A549 (cell line): ENCODE results near the gene ARFGEF2. TPM values are rescaled to one million over a fixed set of nuclear protein-coding genes. Genes with fewer than 3 reads are reported as not detected.

Experiments
- ATAC-seq, 2 experiments: fragments of 200-7000 bp in 1 of 2; fragments of >200 bp in 1 of 2; cut with Nextera tagmentation in 1 of 2; cut with Tn5 transposase in 1 of 2; 3 replicates each; pipeline versions ENCODE4 v1.8.0 to v1.9.1; 2018 to 2020; ENCODE audit warnings: mild to moderate bottlenecking in 1 of 2, moderate library complexity in 1 of 2
- CTCF ChIA-PET: fragments of 300-600 bp; sonication (Branson Sonifier 250); formaldehyde crosslinking; extraction: SDS; loops from one replicate; lab custom pipeline; 2021; ENCODE audit warnings: antibody characterized with exemption, inconsistent platforms; lab: Yijun Ruan, JAX
- POLR2A ChIA-PET: fragments of 350-600 bp; formaldehyde crosslinking; extraction: SDS; loops from one replicate; lab custom pipeline; 2021; ENCODE audit warnings: antibody characterized with exemption, inconsistent platforms; lab: Yijun Ruan, JAX
- DNase-seq, 2 experiments: peaks; one replicate each; pipeline versions ENCODE4 v3.0.0 to v3.0.0-alpha.2; 2011 to 2016; ENCODE audit warnings: low read depth in 1 of 2, low spot score in 1 of 2
- FAIRE-seq: peaks from 2 replicates; lab custom pipeline; 2011; peaks lifted over from hg19 to GRCh38; lab: Jason Lieb, UNC
- H3K27ac ChIP-seq, 2 experiments: fragments of >200 bp; sonication (Bioruptor Twin); formaldehyde crosslinking; 3 replicates each; pipeline ENCODE4 v1.5.1; 2016 to 2017
- H3K4me1 ChIP-seq: fragments of >200 bp; sonication (Bioruptor Twin); formaldehyde crosslinking; 3 replicates; pipeline ENCODE4 v1.6.1; 2016
- H3K4me2 ChIP-seq: fragments of >200 bp; sonication (Bioruptor Twin); formaldehyde crosslinking; 3 replicates; pipeline ENCODE4 v1.6.1; 2016
- H3K4me3 ChIP-seq: fragments of >200 bp; sonication (Bioruptor Twin); formaldehyde crosslinking; 3 replicates; pipeline ENCODE4 v1.5.1; 2016
- H3K9me3 ChIP-seq: fragments of >200 bp; sonication (Bioruptor Twin); formaldehyde crosslinking; 3 replicates; pipeline ENCODE4 v1.6.1; 2016
- BCL3 ChIP-seq: fragments of >200 bp; sonication (Bioruptor Twin); formaldehyde crosslinking; IDR thresholded peaks from 3 replicates; pipeline ENCODE4 v1.6.1; 2016
- CBX8 ChIP-seq: fragments of 200-600 bp; sonication (generic); IDR thresholded peaks from 2 replicates; pipeline ENCODE4 v1.6.1; 2016
- CEBPB ChIP-seq, 2 experiments: fragments of >200 bp in 1 of 2; sonication (Bioruptor Twin) in 1 of 2; formaldehyde crosslinking in 1 of 2; IDR thresholded peaks; 2 replicates each; pipeline ENCODE4 v1.6.1; 2012 to 2016
- EP300 ChIP-seq, 2 experiments: fragments of >200 bp; sonication (Bioruptor Twin); formaldehyde crosslinking; IDR thresholded peaks; 2 replicates in 1 of 2; 3 replicates in 1 of 2; pipeline ENCODE4 v1.6.1; 2016 to 2017
- ESRRA ChIP-seq: fragments of 150-350 bp; IDR thresholded peaks from 2 replicates; pipeline ENCODE4 v1.6.1; 2014; ENCODE audit warnings: mild to moderate bottlenecking, low read length, borderline replicate concordance
- FOSB ChIP-seq: fragments of 250-450 bp; sonication (Bioruptor Pico); IDR thresholded peaks from 2 replicates; pipeline ENCODE4 v1.5.0; 2020; ENCODE audit warnings: mild to moderate bottlenecking, moderate library complexity
- FOXS1 ChIP-seq: fragments of 250-450 bp; sonication (Bioruptor Pico); IDR thresholded peaks from 2 replicates; pipeline ENCODE4 v1.5.0; 2020; ENCODE audit warnings: mild to moderate bottlenecking, moderate library complexity
- HDAC2 ChIP-seq: fragments of 200-600 bp; sonication (generic); IDR thresholded peaks from 2 replicates; pipeline ENCODE4 v1.6.1; 2016
- HOXB13 ChIP-seq: fragments of 250-450 bp; sonication (Bioruptor Pico); IDR thresholded peaks from 2 replicates; pipeline ENCODE4 v1.5.0; 2020; ENCODE audit warnings: low read depth, mild to moderate bottlenecking, moderate library complexity
- KDM5A ChIP-seq: fragments of 200-600 bp; sonication (generic); IDR thresholded peaks from 2 replicates; pipeline ENCODE4 v1.6.1; 2016; ENCODE audit warnings: antibody characterized with exemption, mild to moderate bottlenecking
- MAFK ChIP-seq: fragments of 450-650 bp; IDR thresholded peaks from 2 replicates; pipeline ENCODE4 v1.6.1; 2014; ENCODE audit not compliant: partially characterized antibody
- RAD21 ChIP-seq, 2 experiments: fragments of >200 bp in 1 of 2; sonication (Bioruptor Twin) in 1 of 2; formaldehyde crosslinking in 1 of 2; IDR thresholded peaks in 1 of 2; conservative IDR thresholded peaks in 1 of 2; 2 replicates in 1 of 2; 3 replicates in 1 of 2; pipeline ENCODE4 v1.6.1; 2012 to 2018; ENCODE audit warnings: inconsistent platforms in 1 of 2
- RARB ChIP-seq: fragments of 250-450 bp; sonication (Bioruptor Pico); IDR thresholded peaks from 2 replicates; pipeline ENCODE4 v1.8.0; 2021; ENCODE audit warnings: mild to moderate bottlenecking, moderate library complexity
- REST ChIP-seq: fragments of 200-600 bp; sonication (generic); IDR thresholded peaks from 2 replicates; pipeline ENCODE4 v1.6.1; 2016; ENCODE audit warnings: antibody characterized with exemption, mild to moderate bottlenecking, moderate library complexity
- RNF2 ChIP-seq: fragments of 200-600 bp; sonication (generic); IDR thresholded peaks from 2 replicates; pipeline ENCODE4 v1.6.1; 2016; ENCODE audit warnings: low read depth, mild to moderate bottlenecking, antibody characterized with exemption, moderate library complexity, borderline replicate concordance
- SMC3 ChIP-seq: fragments of >200 bp; sonication (Bioruptor Twin); formaldehyde crosslinking; IDR thresholded peaks from 3 replicates; pipeline ENCODE4 v1.6.1; 2018; ENCODE audit warnings: inconsistent platforms
- WGBS: methylation state at CpG from one replicate; pipeline ENCODE4 v1.1.6; 2017; ENCODE audit errors: missing lambda C conversion rate; 5-methylcytosine and 5-hydroxymethylcytosine counted together
- polyA plus RNA-seq, 4 experiments: library from polyadenylated mRNA; depleted of rRNA in 3 of 4; stranded (reverse); fragments of >200 nt; fragmentation: RNase III in 1 of 4; extraction: RNeasy Plus Mini Kit Qiagen cat#74134 plus additional on column Dnase treatment in 1 of 4; gene quantifications; 2 replicates in 3 of 4; 3 replicates in 1 of 4; pipeline ENCODE4 v1.2.3, GENCODE V29; 2011 to 2017
- TF ChIP-seq, protein P1 (sequence below): fragments of 150-350 bp; IDR thresholded peaks from 2 replicates; pipeline ENCODE4 v1.6.1; 2014; ENCODE audit warnings: low read depth, mild to moderate bottlenecking, low read length
- TF ChIP-seq, protein P2 (sequence below): IDR thresholded peaks from 2 replicates; pipeline ENCODE4 v1.6.1; 2012

Gene ARFGEF2
- polyA plus RNA-seq, 2 of the 4 experiments (the other 2 are of a cell fraction): 12.3 to 24.3 TPM

- Histone ChIP-seq H3K4me3 (no peak overlapping the region), H3K4me2 (no peak overlapping the region), H3K9me3 (no peaks in the 10 kb centered on the region), H3K4me1 (no peaks in the 10 kb centered on the region)
- CTCF ChIA-PET: interaction anchor here (1.1 kb wide), 1 partner anchor 308 kb away, joined by 4 read pairs; no protein-coding TSS in a partner anchor
- WGBS: 87% methylated on average over 3 of the region's 3 CpGs
- no peak for FAIRE-seq
- TF ChIP-seq SMC3 (no peak), FOSB (CRISPR knock-in tag) (no peak), CBX8 (no peak), RARB (CRISPR knock-in tag) (no peak), KDM5A (no peak), MAFK (no peak), HOXB13 (CRISPR knock-in tag) (no peak), RNF2 (no peak), EP300 (IDR thresholded peaks at IDR 0.05) (no peak), FOXS1 (CRISPR knock-in tag) (no peak), ESRRA (no peak)
- TF ChIP-seq, protein P1, sequence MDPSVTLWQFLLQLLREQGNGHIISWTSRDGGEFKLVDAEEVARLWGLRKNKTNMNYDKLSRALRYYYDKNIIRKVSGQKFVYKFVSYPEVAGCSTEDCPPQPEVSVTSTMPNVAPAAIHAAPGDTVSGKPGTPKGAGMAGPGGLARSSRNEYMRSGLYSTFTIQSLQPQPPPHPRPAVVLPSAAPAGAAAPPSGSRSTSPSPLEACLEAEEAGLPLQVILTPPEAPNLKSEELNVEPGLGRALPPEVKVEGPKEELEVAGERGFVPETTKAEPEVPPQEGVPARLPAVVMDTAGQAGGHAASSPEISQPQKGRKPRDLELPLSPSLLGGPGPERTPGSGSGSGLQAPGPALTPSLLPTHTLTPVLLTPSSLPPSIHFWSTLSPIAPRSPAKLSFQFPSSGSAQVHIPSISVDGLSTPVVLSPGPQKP: no peak
- TF ChIP-seq, all 56 proteins: peak for 0
- POLR2A ChIA-PET: no interaction called here
- DNase-seq (no peak), ATAC-seq (no peak)
- no peak overlapping the region for H3K27ac ChIP-seq
Observed at GRCh38 chr20:48965189-48965910, 43.8 kb downstream of the ARFGEF2 start.

- Histone ChIP-seq H3K4me3 (no peak overlapping the region), H3K4me1 (no peaks in the 10 kb centered on the region), H3K27ac (no peak overlapping the region), H3K4me2 (no peak overlapping the region), H3K9me3 (no peaks in the 10 kb centered on the region)
- TF ChIP-seq RARB (CRISPR knock-in tag): no peak
- peak in 1 of 2 experiments; percentile 26; a peak in 2 of 5 replicates for TF ChIP-seq RAD21 (conservative IDR thresholded peaks at IDR 0.05 in 1 of 2, IDR thresholded peaks at IDR 0.05 in 1 of 2)
- no peak for TF ChIP-seq BCL3
- no peak for TF ChIP-seq CEBPB (IDR thresholded peaks at IDR 0.05)
- TF ChIP-seq, protein P2, sequence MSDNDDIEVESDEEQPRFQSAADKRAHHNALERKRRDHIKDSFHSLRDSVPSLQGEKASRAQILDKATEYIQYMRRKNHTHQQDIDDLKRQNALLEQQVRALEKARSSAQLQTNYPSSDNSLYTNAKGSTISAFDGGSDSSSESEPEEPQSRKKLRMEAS: no peak
- no peak for TF ChIP-seq FOSB (CRISPR knock-in tag)
- TF ChIP-seq HDAC2: no peak
- TF ChIP-seq REST: no peak
- FAIRE-seq (no peak), ATAC-seq (no peak), DNase-seq (no peak)
- ChIA-PET CTCF (interaction anchor here (1.0 to 2.8 kb wide), 2 partner anchors 13 to 313 kb away, joined by 3 to 6 read pairs; no protein-coding TSS in a partner anchor), POLR2A (no interaction called here)
- 88% methylated on average over 10 of the region's 10 CpGs for WGBS
Observed at GRCh38 chr20:48970681-48971365, 49.3 kb downstream of the ARFGEF2 start.
